Mesenchymal stem cell (in vitro differentiated cells and primary cell): Measurements from ENCODE around the gene NR4A1.

Experiments used
- DNase-seq: peaks from one replicate; pipeline ENCODE4 v3.0.0-alpha.2; 2013
- H2AFZ ChIP-seq: one replicate; pipeline ENCODE4 v1.6.1; 2013; ENCODE audit warnings: low read depth, mild to moderate bottlenecking, control low read depth, inconsistent platforms, low read length, moderate library complexity
- H2AK5ac ChIP-seq: 2 replicates; pipeline ENCODE4 v1.6.1; 2013; ENCODE audit warnings: low read length, moderate library complexity, mild to moderate bottlenecking, inconsistent platforms; ENCODE audit not compliant: severe bottlenecking
- H2BK120ac ChIP-seq: one replicate; pipeline ENCODE4 v1.6.1; 2013; ENCODE audit warnings: low read depth, mild to moderate bottlenecking, inconsistent platforms, low read length, moderate library complexity
- H2BK12ac ChIP-seq, 2 experiments: one replicate each; pipeline ENCODE4 v1.6.1; 2013; ENCODE audit warnings: inconsistent platforms in 2 of 2, low read length in 2 of 2, mild to moderate bottlenecking in 2 of 2, moderate library complexity in 2 of 2, control low read depth in 1 of 2
- H2BK15ac ChIP-seq: one replicate; pipeline ENCODE4 v1.6.1; 2013; ENCODE audit warnings: mild to moderate bottlenecking, low read depth, inconsistent platforms; ENCODE audit not compliant: poor library complexity, severe bottlenecking
- H2BK5ac ChIP-seq: 2 replicates; pipeline ENCODE4 v1.6.1; 2013; ENCODE audit warnings: low read depth, mild to moderate bottlenecking, low read length, control low read depth, inconsistent platforms; ENCODE audit not compliant: poor library complexity, severe bottlenecking
- H3K14ac ChIP-seq, 2 experiments: one replicate each; pipeline ENCODE4 v1.6.1; 2013; ENCODE audit warnings: inconsistent platforms in 2 of 2, low read length in 2 of 2, control low read depth in 1 of 2, mild to moderate bottlenecking in 1 of 2, moderate library complexity in 1 of 2
- H3K18ac ChIP-seq, 2 experiments: one replicate each; pipeline ENCODE4 v1.6.1; 2013; ENCODE audit warnings: inconsistent platforms in 2 of 2, low read length in 2 of 2, control low read depth in 1 of 2, low read depth in 1 of 2, mild to moderate bottlenecking in 1 of 2
- H3K23ac ChIP-seq, 2 experiments: one replicate each; pipeline ENCODE4 v1.6.1; 2013; ENCODE audit warnings: inconsistent platforms in 2 of 2, low read length in 2 of 2, mild to moderate bottlenecking in 2 of 2, moderate library complexity in 2 of 2, control low read depth in 1 of 2
- H3K27ac ChIP-seq: 2 replicates; pipeline ENCODE4 v1.5.1; 2013; ENCODE audit warnings: mild to moderate bottlenecking, moderate library complexity, low read length, control low read depth, inconsistent platforms; ENCODE audit not compliant: poor library complexity, severe bottlenecking
- H3K27me3 ChIP-seq, 2 experiments: 2 replicates each; pipeline versions ENCODE4 v1.6.1 to v1.7.0; 2013; ENCODE audit warnings: low read length in 2 of 2, mild to moderate bottlenecking in 2 of 2, moderate library complexity in 2 of 2, control low read depth in 1 of 2, inconsistent platforms in 1 of 2; ENCODE audit not compliant: control insufficient read depth in 1 of 2, insufficient read depth in 1 of 2
- H3K36me3 ChIP-seq, 2 experiments: 2 replicates each; pipeline versions ENCODE4 v1.6.1 to v1.7.0; 2013; ENCODE audit warnings: low read length in 2 of 2, control low read depth in 1 of 2, inconsistent platforms in 1 of 2, low read depth in 1 of 2, mild to moderate bottlenecking in 1 of 2; ENCODE audit not compliant: insufficient read depth in 2 of 2, control insufficient read depth in 1 of 2
- H3K4ac ChIP-seq, 2 experiments: one replicate each; pipeline ENCODE4 v1.6.1; 2013; ENCODE audit warnings: inconsistent platforms in 2 of 2, low read length in 2 of 2, mild to moderate bottlenecking in 2 of 2, moderate library complexity in 2 of 2, control low read depth in 1 of 2, low read depth in 1 of 2
- H3K4me1 ChIP-seq: 2 replicates; pipeline ENCODE4 v1.6.1; 2013; ENCODE audit warnings: low read depth, low read length, control low read depth; ENCODE audit not compliant: control insufficient read depth, insufficient read depth
- H3K4me2 ChIP-seq: 2 replicates; pipeline ENCODE4 v1.6.1; 2013; ENCODE audit warnings: low read length, mild to moderate bottlenecking, inconsistent platforms; ENCODE audit not compliant: poor library complexity, severe bottlenecking
- H3K4me3 ChIP-seq, 2 experiments: 2 replicates each; pipeline versions ENCODE4 v1.5.1 to v1.7.0; 2013; ENCODE audit warnings: low read length in 2 of 2, mild to moderate bottlenecking in 2 of 2, control low read depth in 1 of 2, low read depth in 1 of 2; ENCODE audit not compliant: insufficient read depth in 1 of 2
- H3K79me1 ChIP-seq: replicated peaks from 2 replicates; pipeline ENCODE4 v1.6.1; 2013; ENCODE audit warnings: mild to moderate bottlenecking, control low read depth, low read length, inconsistent platforms; ENCODE audit not compliant: poor library complexity, severe bottlenecking
- H3K9ac ChIP-seq: 2 replicates; pipeline ENCODE4 v1.7.0; 2013; ENCODE audit warnings: mild to moderate bottlenecking, low read length, moderate library complexity
- H3K9me3 ChIP-seq: 2 replicates; pipeline ENCODE4 v1.7.0; 2013; ENCODE audit warnings: mild to moderate bottlenecking, low read length; ENCODE audit not compliant: control insufficient read depth
- H4K8ac ChIP-seq: one replicate; pipeline ENCODE4 v1.6.1; 2013; ENCODE audit warnings: inconsistent platforms, mild to moderate bottlenecking, low read length, moderate library complexity
- H4K91ac ChIP-seq: one replicate; pipeline ENCODE4 v1.6.1; 2013; ENCODE audit warnings: mild to moderate bottlenecking, low read length, inconsistent platforms
- WGBS: methylation state at CpG from one replicate; pipeline ENCODE4 v1.1.7; 2013; ENCODE audit warnings: mixed read lengths; 5-methylcytosine and 5-hydroxymethylcytosine counted together

Gene NR4A1

GRCh38 chr12:52057638-52058576 lies 6.7 kb downstream of the NR4A1 start:
- H3K79me1 ChIP-seq: no peaks in the 10 kb centered on the region
- H3K9me3 ChIP-seq: no peaks in the 10 kb centered on the region
- no peak overlapping the region for H2BK15ac ChIP-seq
- H2AK5ac ChIP-seq: no peak overlapping the region
- peaks cover 0 to 16% of the 10 kb centered on the region in 2 experiments for H3K36me3 ChIP-seq
- no peak overlapping the region for H3K18ac ChIP-seq
- no peak overlapping the region for H2BK120ac ChIP-seq
- H3K4me2 ChIP-seq: no peak overlapping the region
- no peak overlapping the region for H3K9ac ChIP-seq
- no peak overlapping the region for H3K14ac ChIP-seq
- H3K27me3 ChIP-seq: no peaks in the 10 kb centered on the region
- no peak overlapping the region for H3K4me3 ChIP-seq
- WGBS: 87% methylated on average over 13 of the region's 14 CpGs
- no peak overlapping the region for H3K27ac ChIP-seq
- H2AFZ ChIP-seq: no peak overlapping the region
- no peak overlapping the region for H2BK5ac ChIP-seq
- peak; percentile 44 for DNase-seq
- H4K91ac ChIP-seq: no peak overlapping the region
- H4K8ac ChIP-seq: no peak overlapping the region
- H3K4me1 ChIP-seq: no peaks in the 10 kb centered on the region
- no peak overlapping the region for H3K4ac ChIP-seq
- H3K23ac ChIP-seq: no peak overlapping the region
- H2BK12ac ChIP-seq: no peak overlapping the region

DNA sequence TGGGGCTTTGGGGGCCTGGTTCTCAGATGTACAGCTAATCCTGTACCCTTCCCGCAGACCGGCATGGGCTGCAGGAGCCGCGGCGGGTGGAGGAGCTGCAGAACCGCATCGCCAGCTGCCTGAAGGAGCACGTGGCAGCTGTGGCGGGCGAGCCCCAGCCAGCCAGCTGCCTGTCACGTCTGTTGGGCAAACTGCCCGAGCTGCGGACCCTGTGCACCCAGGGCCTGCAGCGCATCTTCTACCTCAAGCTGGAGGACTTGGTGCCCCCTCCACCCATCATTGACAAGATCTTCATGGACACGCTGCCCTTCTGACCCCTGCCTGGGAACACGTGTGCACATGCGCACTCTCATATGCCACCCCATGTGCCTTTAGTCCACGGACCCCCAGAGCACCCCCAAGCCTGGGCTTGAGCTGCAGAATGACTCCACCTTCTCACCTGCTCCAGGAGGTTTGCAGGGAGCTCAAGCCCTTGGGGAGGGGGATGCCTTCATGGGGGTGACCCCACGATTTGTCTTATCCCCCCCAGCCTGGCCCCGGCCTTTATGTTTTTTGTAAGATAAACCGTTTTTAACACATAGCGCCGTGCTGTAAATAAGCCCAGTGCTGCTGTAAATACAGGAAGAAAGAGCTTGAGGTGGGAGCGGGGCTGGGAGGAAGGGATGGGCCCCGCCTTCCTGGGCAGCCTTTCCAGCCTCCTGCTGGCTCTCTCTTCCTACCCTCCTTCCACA lies 7.6 kb downstream of the NR4A1 start:
- H2BK5ac ChIP-seq: no peak overlapping the region

GRCh38 chr12:52059582-52060497 lies 8.6 kb downstream of the NR4A1 start:
- Histone ChIP-seq H3K9ac (no peak overlapping the region), H2AFZ (no peak overlapping the region), H2BK12ac (no peak overlapping the region), H3K4me1 (peaks cover 4% of the 10 kb centered on the region), H3K27ac (no peak overlapping the region), H3K36me3 (peaks cover 0 to 16% of the 10 kb centered on the region in 2 experiments), H3K4me3 (no peak overlapping the region), H2AK5ac (no peak overlapping the region), H3K18ac (no peak overlapping the region), H3K14ac (no peak overlapping the region), H3K9me3 (no peaks in the 10 kb centered on the region), H3K23ac (no peak overlapping the region), H3K79me1 (no peaks in the 10 kb centered on the region), H2BK5ac (no peak overlapping the region), H3K27me3 (no peaks in the 10 kb centered on the region), H3K4ac (no peak overlapping the region), H2BK15ac (no peak overlapping the region), H4K91ac (no peak overlapping the region), H3K4me2 (no peak overlapping the region), H2BK120ac (no peak overlapping the region), H4K8ac (no peak overlapping the region)
- WGBS: 86% methylated on average over 9 of the region's 12 CpGs
- peak; percentile 88 for DNase-seq

More for the DNA sequence above, 7.6 kb downstream of the NR4A1 start:
- H3K4me1 ChIP-seq: no peaks in the 10 kb centered on the region
- H2BK120ac ChIP-seq: no peak overlapping the region
- H2BK12ac ChIP-seq: no peak overlapping the region
- no peaks in the 10 kb centered on the region for H3K79me1 ChIP-seq
- H3K4me2 ChIP-seq: no peak overlapping the region
- no peak overlapping the region for H3K18ac ChIP-seq
- H3K4me3 ChIP-seq: no peak overlapping the region
- no peak overlapping the region for H4K91ac ChIP-seq
- no peak overlapping the region for H4K8ac ChIP-seq
- H2BK15ac ChIP-seq: no peak overlapping the region
- H2AK5ac ChIP-seq: no peak overlapping the region
- H3K9ac ChIP-seq: no peak overlapping the region
- no peaks in the 10 kb centered on the region for H3K9me3 ChIP-seq
- H3K27ac ChIP-seq: no peak overlapping the region
- H3K14ac ChIP-seq: no peak overlapping the region
- no peak overlapping the region for H2AFZ ChIP-seq
- no peak overlapping the region for H3K4ac ChIP-seq
- H3K23ac ChIP-seq: no peak overlapping the region
- no peaks in the 10 kb centered on the region for H3K27me3 ChIP-seq
- DNase-seq: peak; percentile 64
- 89% methylated on average over 23 of the region's 25 CpGs for WGBS
- H3K36me3 ChIP-seq: peaks cover 0 to 16% of the 10 kb centered on the region in 2 experiments
